Esophagus (tissue), 2 donors: Measurements from ENCODE around the gene FBXL17. TPM values are rescaled to one million over a fixed set of nuclear protein-coding genes. Genes with fewer than 3 reads are reported as not detected.

ENCODE experiments used
- H3K27ac ChIP-seq, 2 donors: one replicate each; pipeline ENCODE4 v1.5.1; 2013; ENCODE audit warnings: low read depth in 2 of 2, mild to moderate bottlenecking in 2 of 2, inconsistent platforms in 1 of 2, low read length in 1 of 2, moderate library complexity in 1 of 2
- H3K27me3 ChIP-seq, 2 donors: one replicate each; pipeline ENCODE4 v1.6.1; 2013; ENCODE audit warnings: low read length in 2 of 2, control low read depth in 1 of 2, mild to moderate bottlenecking in 1 of 2; ENCODE audit not compliant: insufficient read depth in 2 of 2, control insufficient read depth in 1 of 2
- H3K36me3 ChIP-seq, 2 donors: one replicate each; pipeline ENCODE4 v1.6.1; 2013; ENCODE audit warnings: low read length in 1 of 2; ENCODE audit not compliant: control insufficient read depth in 2 of 2, insufficient read depth in 2 of 2
- H3K4me1 ChIP-seq, 2 donors: one replicate each; pipeline ENCODE4 v1.6.1; 2013; ENCODE audit warnings: low read length in 1 of 2; ENCODE audit not compliant: control insufficient read depth in 2 of 2, insufficient read depth in 2 of 2
- H3K4me3 ChIP-seq, 2 donors: one replicate each; pipeline ENCODE4 v1.5.1; 2013; ENCODE audit warnings: low read length in 2 of 2, mild to moderate bottlenecking in 2 of 2, low read depth in 1 of 2, moderate library complexity in 1 of 2
- H3K9me3 ChIP-seq, 2 donors: one replicate each; pipeline ENCODE4 v1.6.1; 2013; ENCODE audit warnings: mild to moderate bottlenecking in 2 of 2, low read depth in 1 of 2, low read length in 1 of 2, moderate library complexity in 1 of 2; ENCODE audit not compliant: control insufficient read depth in 2 of 2, insufficient read depth in 1 of 2
- WGBS, 2 donors: extraction: QIAGEN DNeasy Blood & Tissue Kit; methylation state at CpG; one replicate each; pipeline ENCODE4 v1.1.7; 2013; 5-methylcytosine and 5-hydroxymethylcytosine counted together
- polyA plus RNA-seq, 2 donors: library from polyadenylated mRNA; stranded (reverse); fragments of 200-250 nt; gene quantifications; one replicate each; pipeline ENCODE4 v1.2.3, GENCODE V29; 2013
- donor health status: healthy with polysubstance abuse.
- donor health status: Bipolar disorder and iron deficiency.

The FBXL17 gene
- polyA plus RNA-seq, 2 donors = 3.0 to 5.5 TPM

DNA sequence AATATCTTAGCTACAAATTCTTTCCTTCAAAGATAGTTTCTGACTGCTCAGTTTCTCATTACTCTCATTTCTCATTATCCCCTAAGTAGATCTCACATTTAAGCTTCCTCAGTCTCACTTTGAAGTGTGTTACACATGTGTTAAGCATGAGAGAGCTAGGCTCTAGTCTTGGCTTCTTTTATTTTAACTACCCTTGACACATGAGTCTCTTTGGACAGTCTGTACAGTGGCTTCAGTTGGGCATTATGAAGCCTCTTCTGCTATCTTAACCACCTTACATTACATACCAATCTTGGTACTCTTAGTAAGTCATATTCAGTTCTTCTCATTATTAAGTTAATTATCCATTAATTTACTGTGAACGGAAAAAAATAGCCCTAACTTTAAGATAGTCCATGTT lies 232.5 kb downstream of the FBXL17 start:
- no peaks in the 10 kb centered on the region for H3K9me3 ChIP-seq
- H3K36me3 ChIP-seq = no peaks in the 10 kb centered on the region
- H3K4me3 ChIP-seq = no peak overlapping the region
- 93 to 96% methylated on average over 1 of the region's 1 CpG for WGBS, 2 donors
- H3K4me1 ChIP-seq = no peaks in the 10 kb centered on the region
- H3K27ac ChIP-seq = no peak overlapping the region
- H3K27me3 ChIP-seq = no peaks in the 10 kb centered on the region

DNA sequence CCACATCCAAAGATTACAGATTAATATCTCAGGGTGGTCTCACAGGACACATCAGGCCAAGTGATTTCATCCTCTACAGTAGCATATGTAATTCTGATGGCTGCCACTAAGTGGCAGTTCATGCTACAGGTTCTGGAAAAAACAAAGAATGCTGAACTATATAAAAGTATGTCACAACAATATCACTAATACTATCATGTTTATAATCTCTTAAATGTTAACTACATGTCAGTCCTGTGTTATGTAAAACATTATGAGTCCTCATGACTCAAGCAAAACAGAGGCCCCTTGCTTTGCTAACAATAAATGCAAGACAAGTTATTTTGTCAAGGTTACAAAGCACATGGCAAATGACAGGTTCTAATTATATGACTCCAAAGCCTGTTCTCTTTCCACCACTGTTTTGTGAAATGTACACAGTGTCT lies 233.2 kb downstream of the FBXL17 start:
- Histone ChIP-seq H3K36me3 (no peaks in the 10 kb centered on the region), H3K4me3 (no peak overlapping the region), H3K9me3 (no peaks in the 10 kb centered on the region), H3K4me1 (no peaks in the 10 kb centered on the region), H3K27ac (no peak overlapping the region), H3K27me3 (no peaks in the 10 kb centered on the region)

DNA sequence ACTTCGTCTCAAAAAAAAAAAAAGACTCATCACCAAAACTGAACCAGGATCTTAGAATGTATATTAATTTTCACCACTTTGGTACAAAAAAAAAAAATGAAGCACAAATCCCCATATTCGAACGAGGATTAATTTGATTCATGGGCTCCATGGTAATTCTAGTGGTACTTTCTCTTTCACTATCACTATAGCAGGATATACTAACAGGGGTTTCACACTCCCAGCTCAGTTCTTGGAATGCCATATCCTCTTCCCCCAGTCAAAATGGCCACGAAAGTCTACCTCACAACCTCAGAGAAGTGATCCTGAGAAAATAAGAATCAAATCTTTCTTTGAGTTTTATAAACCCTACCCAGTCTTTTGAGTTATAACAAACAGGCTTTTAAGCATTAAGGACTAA lies 235.7 kb downstream of the FBXL17 start:
- H3K9me3 ChIP-seq = no peaks in the 10 kb centered on the region
- no peaks in the 10 kb centered on the region for H3K27me3 ChIP-seq
- 91 to 94% methylated on average over 4 of the region's 4 CpGs for WGBS, 2 donors
- no peak overlapping the region for H3K4me3 ChIP-seq
- H3K4me1 ChIP-seq = no peaks in the 10 kb centered on the region
- H3K36me3 ChIP-seq = no peaks in the 10 kb centered on the region
- H3K27ac ChIP-seq = no peak overlapping the region

DNA sequence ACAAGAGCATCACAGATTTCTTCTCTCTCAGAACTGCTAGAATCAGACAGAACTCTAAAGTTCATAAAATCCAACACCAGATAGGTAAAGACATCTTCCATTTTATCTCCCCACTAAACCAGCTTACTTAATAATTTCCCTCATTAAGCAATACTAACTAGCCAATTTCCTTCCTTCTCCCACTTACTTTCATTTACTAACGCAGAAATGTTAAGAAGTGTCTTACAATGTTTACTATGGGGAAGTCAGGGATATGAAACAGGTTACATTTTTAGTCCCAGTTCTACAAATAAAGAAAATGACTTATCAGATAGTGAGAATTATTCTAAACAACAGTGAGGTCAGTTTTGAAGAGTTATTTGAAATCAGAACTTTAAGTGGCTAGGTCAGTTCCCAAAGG lies 236.5 kb downstream of the FBXL17 start:
- 82 to 85% methylated on average over 1 of the region's 1 CpG for WGBS, 2 donors
- H3K9me3 ChIP-seq = no peaks in the 10 kb centered on the region

DNA sequence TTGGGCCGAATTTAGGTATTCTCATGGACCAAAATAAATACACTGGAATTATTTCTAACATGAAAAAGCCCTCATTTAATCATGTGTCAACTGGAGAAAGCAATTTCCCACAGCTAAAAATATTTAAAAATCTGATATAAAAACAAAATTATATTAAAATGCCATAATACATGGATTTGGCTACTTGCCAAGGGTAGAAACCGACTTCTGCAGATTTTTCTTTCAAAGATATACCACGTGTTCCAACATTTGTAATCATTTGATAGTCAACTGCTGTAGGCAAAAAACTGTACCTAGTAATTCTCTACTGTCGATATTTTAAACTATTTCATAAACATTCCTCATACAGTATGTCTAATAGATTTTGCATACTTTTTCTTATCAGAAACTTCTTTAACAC lies 237.6 kb downstream of the FBXL17 start:
- H3K36me3 ChIP-seq = no peaks in the 10 kb centered on the region
- H3K4me1 ChIP-seq = no peaks in the 10 kb centered on the region
- H3K27me3 ChIP-seq = no peaks in the 10 kb centered on the region
- 83 to 84% methylated on average over 4 of the region's 4 CpGs for WGBS, 2 donors
- no peak overlapping the region for H3K27ac ChIP-seq
- no peak overlapping the region for H3K4me3 ChIP-seq
- H3K9me3 ChIP-seq = no peaks in the 10 kb centered on the region

More for the DNA sequence above, 236.5 kb downstream of the FBXL17 start:
- Histone ChIP-seq H3K4me3 (no peak overlapping the region), H3K27ac (no peak overlapping the region), H3K27me3 (no peaks in the 10 kb centered on the region), H3K4me1 (no peaks in the 10 kb centered on the region), H3K36me3 (no peaks in the 10 kb centered on the region)

DNA sequence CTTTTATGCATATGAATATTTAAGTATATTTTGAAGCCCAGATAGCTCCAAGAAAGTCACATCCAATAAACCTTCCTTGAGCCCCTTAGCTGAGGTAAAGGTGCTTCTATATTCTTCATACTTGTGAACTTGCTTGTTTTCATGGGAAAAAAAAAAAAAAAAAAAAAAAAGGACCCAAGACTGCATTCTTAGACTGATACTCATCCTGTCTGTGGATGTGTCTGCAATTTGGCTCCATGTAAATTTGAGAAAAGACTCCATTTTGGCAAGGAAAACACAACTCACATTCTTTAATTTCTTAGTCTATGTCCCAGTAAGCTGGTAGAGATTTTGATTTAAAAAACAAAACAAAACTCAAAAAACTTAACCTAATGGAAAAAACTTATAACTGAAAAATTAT lies 238.3 kb downstream of the FBXL17 start:
- H3K4me1 ChIP-seq = no peaks in the 10 kb centered on the region

DNA sequence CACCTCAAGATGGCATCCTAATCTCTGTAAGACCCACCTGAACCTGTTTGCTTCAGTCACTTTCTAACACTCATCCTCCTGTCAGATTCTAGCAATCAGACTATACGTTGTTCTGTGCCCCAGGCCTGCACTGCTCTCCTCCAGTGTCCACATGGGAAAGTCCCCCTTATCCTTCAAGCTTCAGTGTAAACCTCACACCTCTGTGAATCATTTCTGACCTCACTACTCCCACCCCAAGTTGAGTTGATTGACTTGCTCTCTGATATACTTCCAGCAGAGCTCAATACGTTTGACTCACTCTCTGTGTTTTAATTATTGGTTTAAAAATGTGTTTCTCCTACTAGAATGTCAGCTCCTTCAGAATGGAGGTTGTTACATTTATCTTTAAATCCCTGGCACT lies 240.2 kb downstream of the FBXL17 start:
- WGBS, 2 donors = 84 to 87% methylated on average over 2 of the region's 2 CpGs
- H3K36me3 ChIP-seq = no peaks in the 10 kb centered on the region
- no peaks in the 10 kb centered on the region for H3K4me1 ChIP-seq
- H3K4me3 ChIP-seq = no peak overlapping the region
- H3K27ac ChIP-seq = no peak overlapping the region
- H3K27me3 ChIP-seq = no peaks in the 10 kb centered on the region
- H3K9me3 ChIP-seq = no peaks in the 10 kb centered on the region

More for the DNA sequence above, 238.3 kb downstream of the FBXL17 start:
- Histone ChIP-seq H3K27ac (no peak overlapping the region), H3K27me3 (no peaks in the 10 kb centered on the region), H3K4me3 (no peak overlapping the region), H3K9me3 (no peaks in the 10 kb centered on the region), H3K36me3 (no peaks in the 10 kb centered on the region)

DNA sequence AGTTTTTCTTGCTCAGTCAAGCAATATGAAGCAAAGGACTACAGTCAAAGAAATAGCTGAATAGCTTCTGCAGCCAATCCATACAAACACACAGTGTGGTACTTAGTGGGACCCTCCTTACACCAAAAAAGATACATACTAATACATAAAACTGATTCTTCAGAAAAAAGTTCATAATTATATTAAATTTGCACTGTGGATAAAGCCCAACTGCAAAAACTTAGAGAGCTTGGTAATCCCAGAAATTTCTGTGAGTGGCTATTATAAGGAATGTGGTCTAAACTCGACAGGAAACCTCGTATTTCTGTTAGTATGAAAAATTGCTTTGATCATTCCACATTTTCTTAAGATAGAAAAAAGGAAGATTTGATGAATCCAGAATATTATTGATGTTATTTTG lies 245.4 kb downstream of the FBXL17 start:
- Histone ChIP-seq H3K27ac (no peak overlapping the region), H3K36me3 (no peaks in the 10 kb centered on the region)
- WGBS, 2 donors = 70 to 75% methylated on average over 2 of the region's 2 CpGs

DNA sequence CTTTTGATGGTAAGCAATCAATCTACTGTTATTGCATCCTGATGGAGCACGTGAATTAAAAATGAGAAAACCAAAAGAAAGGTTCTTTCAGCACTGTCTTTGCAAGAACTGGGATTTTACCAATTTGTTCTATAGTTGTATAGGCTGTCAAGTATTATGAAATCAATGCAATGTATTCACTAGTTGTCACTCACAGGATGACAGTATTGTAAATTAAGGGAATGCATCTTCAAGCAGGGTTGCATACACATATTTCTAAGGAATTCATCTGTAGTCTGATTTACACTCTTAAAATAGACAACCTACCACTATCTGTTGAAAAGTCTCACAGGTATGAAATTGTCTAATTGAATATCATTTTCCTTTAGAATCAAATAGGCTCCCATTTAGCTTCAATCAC lies 252.8 kb downstream of the FBXL17 start:
- WGBS, 2 donors = 97 to 98% methylated on average over 1 of the region's 1 CpG
- H3K27ac ChIP-seq = no peak overlapping the region
- no peaks in the 10 kb centered on the region for H3K9me3 ChIP-seq
- H3K36me3 ChIP-seq = no peaks in the 10 kb centered on the region
- H3K4me1 ChIP-seq = no peaks in the 10 kb centered on the region
- no peak overlapping the region for H3K4me3 ChIP-seq
- H3K27me3 ChIP-seq = no peaks in the 10 kb centered on the region

More for the DNA sequence above, 245.4 kb downstream of the FBXL17 start:
- Histone ChIP-seq H3K27me3 (no peaks in the 10 kb centered on the region), H3K9me3 (no peaks in the 10 kb centered on the region), H3K4me3 (no peak overlapping the region), H3K4me1 (no peaks in the 10 kb centered on the region)

DNA sequence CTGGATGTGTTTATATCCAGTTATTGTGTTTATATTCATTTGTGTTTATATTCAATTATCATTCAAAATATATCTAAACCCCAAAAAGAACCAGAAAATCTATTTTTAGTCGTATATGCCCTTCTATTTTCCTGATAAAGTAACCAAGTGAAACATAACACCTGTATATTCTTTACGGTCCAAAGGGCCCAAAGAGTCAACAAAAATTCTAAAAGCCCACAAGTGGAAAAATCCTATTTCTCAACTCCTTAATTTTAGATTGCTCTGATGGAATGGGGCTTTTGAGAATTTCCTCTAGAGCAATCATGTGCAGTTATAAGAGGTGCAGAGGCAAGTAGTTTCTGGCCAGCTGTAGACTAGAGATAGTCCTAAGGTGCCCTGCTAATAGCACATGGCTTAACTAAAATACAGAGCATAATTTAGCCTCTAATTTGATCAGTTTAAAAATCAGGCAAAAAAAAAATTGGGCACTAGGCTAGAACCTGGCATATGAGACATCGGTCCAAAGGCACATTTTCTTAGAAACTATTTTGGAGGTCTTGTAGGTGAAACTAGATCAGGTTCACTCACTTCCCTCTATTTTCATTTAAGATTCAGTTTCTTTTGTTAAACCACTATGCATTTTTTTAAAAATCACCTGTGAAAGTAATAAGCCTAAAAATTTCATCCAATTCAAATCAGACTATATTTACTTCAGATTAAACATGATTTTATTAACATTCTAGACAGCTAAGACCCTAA lies 256.0 kb downstream of the FBXL17 start:
- Histone ChIP-seq H3K9me3 (no peaks in the 10 kb centered on the region), H3K4me1 (no peaks in the 10 kb centered on the region), H3K27ac (no peak overlapping the region), H3K4me3 (no peak overlapping the region), H3K27me3 (no peaks in the 10 kb centered on the region), H3K36me3 (no peaks in the 10 kb centered on the region)
- 81 to 87% methylated on average over 3 of the region's 3 CpGs for whole genome bisulfite sequencing, 2 donors
